K562 (cell line): ENCODE results near the gene COQ8B. TPM values are rescaled to one million over a fixed set of nuclear protein-coding genes. Genes with fewer than 3 reads are reported as not detected.

Source experiments
- ARID3A ChIP-seq: IDR thresholded peaks from 2 replicates; pipeline ENCODE4 v1.6.1; 2012; ENCODE audit warnings: low read depth, low read length, improper control_type of control experiment, borderline replicate concordance
- ESRRA ChIP-seq: fragments of 450-650 bp; IDR thresholded peaks from 2 replicates; pipeline ENCODE4 v1.6.1; 2014; ENCODE audit warnings: low read depth, mild to moderate bottlenecking, moderate library complexity, borderline replicate concordance
- HMBOX1 ChIP-seq: sonication (generic); IDR thresholded peaks from 2 replicates; pipeline ENCODE4 v1.6.1; 2016
- KLF1 ChIP-seq: fragments of 450-650 bp; IDR thresholded peaks from 2 replicates; pipeline ENCODE4 v1.6.1; 2016; ENCODE audit warnings: missing genetic modification characterization, missing compliant biosample characterization
- LCOR ChIP-seq: sonication (generic); formaldehyde crosslinking; IDR thresholded peaks from 2 replicates; pipeline ENCODE4 v1.8.0; 2022; ENCODE audit warnings: mild to moderate bottlenecking, missing genetic modification reagents
- MCM2 ChIP-seq: fragments of 450-650 bp; IDR thresholded peaks from 2 replicates; pipeline ENCODE4 v1.6.1; 2017; ENCODE audit warnings: low read depth, mild to moderate bottlenecking
- MEIS2 ChIP-seq: fragments of 450-650 bp; IDR thresholded peaks from 2 replicates; pipeline ENCODE4 v1.6.1; 2014; ENCODE audit warnings: mild to moderate bottlenecking; ENCODE audit not compliant: partially characterized antibody
- NCOA4 ChIP-seq: fragments of 450-650 bp; IDR thresholded peaks from 2 replicates; pipeline ENCODE4 v1.6.1; 2018; ENCODE audit warnings: mild to moderate bottlenecking; ENCODE audit not compliant: partially characterized antibody
- NEUROD1 ChIP-seq: fragments of 150-350 bp; IDR thresholded peaks from 2 replicates; pipeline ENCODE4 v1.6.1; 2014; ENCODE audit warnings: borderline replicate concordance, low read length, low read depth; ENCODE audit not compliant: partially characterized antibody
- RBM34 ChIP-seq: fragments of 200-400 bp; formaldehyde crosslinking; IDR thresholded peaks from 2 replicates; pipeline ENCODE4 v1.6.1; 2018; ENCODE audit warnings: low read length, borderline replicate concordance; ENCODE audit not compliant: insufficient read depth
- SIX5 ChIP-seq, 2 experiments: IDR thresholded peaks; 2 replicates each; pipeline ENCODE4 v1.6.1; 2011; ENCODE audit warnings: low read length in 2 of 2, borderline replicate concordance in 1 of 2, low read depth in 1 of 2, mild to moderate bottlenecking in 1 of 2, moderate library complexity in 1 of 2; ENCODE audit not compliant: insufficient read depth in 1 of 2
- STAT6 ChIP-seq: sonication (generic); formaldehyde crosslinking; IDR thresholded peaks from 2 replicates; pipeline ENCODE4 v1.8.1; 2023; ENCODE audit warnings: mild to moderate bottlenecking, missing genetic modification reagents
- TAF7 ChIP-seq: fragments of 450-650 bp; IDR thresholded peaks from 2 replicates; pipeline ENCODE4 v1.6.1; 2016; ENCODE audit warnings: missing genetic modification characterization, missing compliant biosample characterization
- YY1 ChIP-seq, 3 experiments: IDR thresholded peaks; 2 replicates each; pipeline ENCODE4 v1.6.1; 2011; ENCODE audit warnings: low read length in 2 of 3, mild to moderate bottlenecking in 2 of 3, moderate library complexity in 2 of 3, borderline replicate concordance in 1 of 3, control low read depth in 1 of 3, low read depth in 1 of 3; ENCODE audit not compliant: insufficient read depth in 3 of 3, insufficient replicate concordance in 2 of 3, control insufficient read depth in 1 of 3, insufficient read length in 1 of 3; ENCODE audit errors: extremely low read depth in 1 of 3
- ZBTB1 ChIP-seq: sonication (generic); formaldehyde crosslinking; IDR thresholded peaks from 2 replicates; pipeline ENCODE4 v1.8.1; 2023; ENCODE audit warnings: missing genetic modification reagents, low read depth, mild to moderate bottlenecking, borderline replicate concordance
- ZNF347 ChIP-seq: fragments of 450-650 bp; formaldehyde crosslinking; IDR thresholded peaks from 2 replicates; pipeline ENCODE4 v1.4.0; 2020; ENCODE audit warnings: low read depth, mild to moderate bottlenecking, moderate library complexity
- ZNF507 ChIP-seq: conservative IDR thresholded peaks from 2 replicates; pipeline ENCODE4 v1.6.1; 2017; ENCODE audit warnings: missing genetic modification characterization, missing compliant biosample characterization
- ZNF699 ChIP-seq: fragments of 250-450 bp; sonication (Bioruptor Pico); IDR thresholded peaks from 2 replicates; pipeline ENCODE4 v1.8.0; 2021; ENCODE audit warnings: mild to moderate bottlenecking, moderate library complexity; ENCODE audit not compliant: insufficient replicate concordance
- polyA plus RNA-seq, 8 experiments: library from polyadenylated mRNA; depleted of rRNA in 4 of 8; stranded (reverse) in 5 of 8; unstranded in 3 of 8; fragments of >200 nt; fragmentation: Nextera tagmentation in 2 of 8; fragmentation: Illumina TruSeq in 1 of 8; extraction: Ambion mirVana in 2 of 8; extraction: Trizol in 1 of 8; gene quantifications; 2 replicates each; pipeline versions ENCODE4 v1.2.1 to v1.2.3, GENCODE V29; 2011 to 2014; ENCODE audit warnings: inconsistent platforms in 1 of 8, missing spikeins in 1 of 8
- total RNA-seq, 7 experiments: library from RNA; depleted of rRNA in 6 of 7; stranded (reverse); fragments of >200 nt in 6 of 7; fragmentation: Illumina TruSeq in 2 of 7; extraction: Trizol in 2 of 7; gene quantifications; 2 replicates each; pipeline versions ENCODE4 v1.2.1 to v1.2.3, GENCODE V29; 2011 to 2021; ENCODE audit warnings: low replicate concordance in 1 of 7

Gene COQ8B
- total and polyA plus RNA-seq, 9 of the 15 experiments (the other 6 are each of a cell fraction or from before 2014, with no cell fraction given): 0.41 to 32.3 (median 12.9) TPM

- TF ChIP-seq ARID3A (no peak), TAF7 (tag) (peak; percentile 54; the same call in 1 of the 2 replicates), MCM2 (no peak), STAT6 (CRISPR knock-in tag) (no peak), HMBOX1 (no peak), NCOA4 (no peak), SIX5 (IDR thresholded peaks at IDR 0.05; ENCODE audit: borderline replicate concordance in 1 of 2, insufficient read depth in 1 of 2, low read depth in 1 of 2, low read length in 2 of 2) (peak; percentile 44 to 48; a peak in 3 of 4 replicates), ZNF347 (no peak), ESRRA (no peak), KLF1 (tag) (no peak), LCOR (CRISPR knock-in tag) (no peak), RBM34 (no peak), YY1 (IDR thresholded peaks at IDR 0.05; ENCODE audit: borderline replicate concordance in 1 of 3, control insufficient read depth in 1 of 3, extremely low read depth in 1 of 3, insufficient read depth in 3 of 3, insufficient read length in 1 of 3, insufficient replicate concordance in 2 of 3, low read depth in 1 of 3, low read length in 2 of 3) (peak in 2 of 3 experiments; percentile 25), ZNF699 (CRISPR knock-in tag) (no peak), MEIS2 (peak; percentile 1), ZBTB1 (CRISPR knock-in tag) (no peak), ZNF507 (tag) (no peak), NEUROD1 (peak; percentile 5)
Measured at GRCh38 chr19:40750874-40751537, 34.3 kb upstream of the COQ8B start, which contains the start of gene SNRPA (continued).
